ENCODE data around the gene TSEN34.

GRCh38 chr19:54154603-54155345 lies 36.3 kb upstream of the TSEN34 start:
- no peak for TF ChIP-seq CTCF (IDR thresholded peaks at IDR 0.05)
- TF ChIP-seq POLR2AphosphoS5 (IDR thresholded peaks at IDR 0.05), result no peak
- no peak for TF ChIP-seq POLR2A (IDR thresholded peaks at IDR 0.05)
- no peak for TF ChIP-seq EP300 (IDR thresholded peaks at IDR 0.05)

Measured in upper lobe of left lung (tissue), 4 donors.